Type B pancreatic cell (in vitro differentiated cells): ENCODE results near the gene ARPC5L. TPM values are rescaled to one million over a fixed set of nuclear protein-coding genes. Genes with fewer than 3 reads are reported as not detected.

Experiments used
- DNase-seq: peaks from one replicate; pipeline ENCODE4 v3.0.0; 2021; ENCODE audit warnings: mixed read lengths; ENCODE audit not compliant: unreplicated experiment; ENCODE audit errors: extremely low spot score
- H3K27ac Mint-ChIP-seq: 2 replicates; pipeline ENCODE4 v1.8.0; 2021; ENCODE audit warnings: mild to moderate bottlenecking, mixed read lengths
- H3K27me3 Mint-ChIP-seq: 2 replicates; pipeline ENCODE4 v1.8.0; 2021; ENCODE audit warnings: mixed read lengths
- H3K36me3 Mint-ChIP-seq: 2 replicates; pipeline ENCODE4 v1.8.0; 2021; ENCODE audit warnings: mixed read lengths
- H3K4me1 Mint-ChIP-seq: one replicate; pipeline ENCODE4 v1.8.0; 2021; ENCODE audit warnings: mixed read lengths; ENCODE audit not compliant: unreplicated experiment
- H3K4me3 Mint-ChIP-seq: 2 replicates; pipeline ENCODE4 v1.8.0; 2021; ENCODE audit warnings: mild to moderate bottlenecking, mixed read lengths
- H3K9me3 Mint-ChIP-seq: 2 replicates; pipeline ENCODE4 v1.8.0; 2021; ENCODE audit warnings: mixed read lengths
- CTCF ChIP-seq: fragments of 200-600 bp; sonication (generic); conservative IDR thresholded peaks from 2 replicates; pipeline ENCODE4 v1.5.0; 2021; ENCODE audit warnings: antibody characterized with exemption, mild to moderate bottlenecking
- total RNA-seq: library from RNA; stranded (reverse); gene quantifications from 2 replicates; pipeline ENCODE4 v1.2.1, GENCODE V29; 2021; ENCODE audit warnings: low replicate concordance

The ARPC5L gene
- total RNA-seq, 1 donor from 2014 or later = 37.9 TPM

GRCh38 chr9:124879226-124879625 lies 17.3 kb downstream of the ARPC5L start:
- H3K4me3 Mint-ChIP-seq = no peak overlapping the region
- H3K9me3 Mint-ChIP-seq = no peaks in the 10 kb centered on the region
- peaks cover 3% of the 10 kb centered on the region for H3K36me3 Mint-ChIP-seq
- no peak overlapping the region for H3K27ac Mint-ChIP-seq
- H3K4me1 Mint-ChIP-seq = no peaks in the 10 kb centered on the region
- H3K27me3 Mint-ChIP-seq = no peaks in the 10 kb centered on the region
- no peak for TF ChIP-seq CTCF
- no peak for DNase-seq

GRCh38 chr9:124880501-124880900 lies 18.6 kb downstream of the ARPC5L start:
- DNase-seq = no peak

GRCh38 chr9:124881138-124881743 lies 19.3 kb downstream of the ARPC5L start:
- no peak for TF ChIP-seq CTCF
- Mint-ChIP-seq H3K36me3 (peaks cover 8% of the 10 kb centered on the region), H3K27ac (no peak overlapping the region), H3K9me3 (no peaks in the 10 kb centered on the region), H3K27me3 (no peaks in the 10 kb centered on the region), H3K4me1 (no peaks in the 10 kb centered on the region), H3K4me3 (no peak overlapping the region)
- DNase-seq = no peak

More at GRCh38 chr9:124880501-124880900, 18.6 kb downstream of the ARPC5L start:
- no peaks in the 10 kb centered on the region for H3K4me1 Mint-ChIP-seq
- no peak for TF ChIP-seq CTCF
- H3K9me3 Mint-ChIP-seq = no peaks in the 10 kb centered on the region
- H3K4me3 Mint-ChIP-seq = no peak overlapping the region
- no peak overlapping the region for H3K27ac Mint-ChIP-seq
- H3K27me3 Mint-ChIP-seq = no peaks in the 10 kb centered on the region
- peaks cover 4% of the 10 kb centered on the region for H3K36me3 Mint-ChIP-seq

- no peak overlapping the region for H3K27ac Mint-ChIP-seq
- H3K4me1 Mint-ChIP-seq = no peaks in the 10 kb centered on the region
- no peaks in the 10 kb centered on the region for H3K27me3 Mint-ChIP-seq
- no peaks in the 10 kb centered on the region for H3K9me3 Mint-ChIP-seq
- DNase-seq = no peak
- peaks cover 5% of the 10 kb centered on the region for H3K36me3 Mint-ChIP-seq
- TF ChIP-seq CTCF = no peak
- no peak overlapping the region for H3K4me3 Mint-ChIP-seq
These were observed 20.3 kb downstream of the ARPC5L start for GRCh38 chr9:124882231-124882630.

- no peak for DNase-seq
- H3K27ac Mint-ChIP-seq = no peak overlapping the region
- H3K36me3 Mint-ChIP-seq = peaks cover 5% of the 10 kb centered on the region
- no peaks in the 10 kb centered on the region for H3K4me1 Mint-ChIP-seq
- H3K27me3 Mint-ChIP-seq = no peaks in the 10 kb centered on the region
- H3K9me3 Mint-ChIP-seq = no peaks in the 10 kb centered on the region
- no peak overlapping the region for H3K4me3 Mint-ChIP-seq
- TF ChIP-seq CTCF = no peak
These were observed 22.4 kb downstream of the ARPC5L start for GRCh38 chr9:124884376-124884775.

- no peak for DNase-seq
- Mint-ChIP-seq H3K9me3 (no peaks in the 10 kb centered on the region), H3K36me3 (peaks cover 5% of the 10 kb centered on the region), H3K27ac (no peak overlapping the region), H3K4me1 (no peaks in the 10 kb centered on the region), H3K27me3 (no peaks in the 10 kb centered on the region), H3K4me3 (no peak overlapping the region)
- TF ChIP-seq CTCF = no peak
These were observed 23.6 kb downstream of the ARPC5L start for GRCh38 chr9:124885551-124885950.
